GM13977 (cell line): ENCODE data around the gene HGF.

Source experiments
- DNase-seq: peaks from one replicate; pipeline ENCODE4 v3.0.0; 2012; ENCODE audit warnings: low spot score
- CTCF ChIP-seq: IDR thresholded peaks from 2 replicates; pipeline ENCODE4 v1.5.1; 2012; ENCODE audit warnings: mild to moderate bottlenecking, control low read depth; ENCODE audit not compliant: insufficient read depth; ENCODE audit errors: extremely low read depth, missing control alignments
- in situ Hi-C: fragments of 300-500 bp; cut with MboI; formaldehyde crosslinking; loops from one replicate; pipeline ENCODE4 v1.12.0; 2022; ENCODE audit warnings: low sequenced_read_pairs, low pct_unique_long_range_greater_than_20kb, mixed read lengths, inconsistent platforms; ENCODE audit not compliant: unreplicated experiment

Gene HGF

DNA sequence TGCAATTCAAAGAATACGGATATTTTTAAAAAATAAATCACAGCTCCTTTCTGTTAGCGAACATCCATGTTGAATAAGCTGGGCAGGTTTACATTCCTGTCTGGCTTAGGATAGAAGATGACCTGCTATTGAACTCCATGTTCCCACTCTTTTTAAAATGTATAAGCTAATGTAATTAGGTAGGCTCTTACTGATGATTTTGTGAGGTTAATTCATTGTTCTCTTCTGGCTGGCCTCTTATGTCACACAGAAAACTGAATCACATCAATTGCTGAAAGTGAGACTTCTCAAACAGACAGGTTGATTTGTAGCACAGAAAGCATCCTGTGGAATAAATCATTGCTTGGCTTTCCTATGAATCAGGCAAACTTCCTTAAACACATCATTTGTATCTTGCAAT is 24.2 kb downstream of the HGF start:
- in situ Hi-C loops, result no loop called here
- no peak for DNase-seq
- no peak for TF ChIP-seq CTCF

GRCh38 chr7:81744389-81744788 is 25.5 kb downstream of the HGF start:
- no peak for DNase-seq
- TF ChIP-seq CTCF, result no peak
- in situ Hi-C loops, result no loop called here

GRCh38 chr7:81743665-81744064 is 26.2 kb downstream of the HGF start:
- no peak for DNase-seq
- in situ Hi-C loops, result no loop called here
- no peak for TF ChIP-seq CTCF

- in situ Hi-C loops, result no loop called here
- no peak for TF ChIP-seq CTCF
- no peak for DNase-seq
Observed at GRCh38 chr7:81743201-81743600, 26.6 kb downstream of the HGF start.

DNA sequence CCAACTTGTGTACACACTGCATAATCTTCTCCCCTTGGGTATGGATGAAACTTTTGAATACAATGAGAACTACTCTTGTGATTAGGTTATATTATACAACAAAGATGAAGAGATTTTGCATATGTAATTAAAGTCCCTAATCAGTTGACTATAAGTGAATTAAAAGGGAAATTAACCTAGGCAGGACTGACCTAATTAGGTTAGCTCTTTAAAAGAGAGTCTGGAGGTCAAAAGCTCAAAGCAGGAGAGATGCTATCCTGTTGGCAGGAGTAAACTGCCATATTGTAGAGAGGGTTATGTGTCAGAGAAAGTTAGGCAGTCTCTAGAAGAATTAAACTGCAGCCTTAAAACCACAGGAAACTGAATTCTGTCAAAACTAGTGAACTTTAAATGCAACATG is 29.4 kb downstream of the HGF start:
- DNase-seq, result no peak
- TF ChIP-seq CTCF, result no peak
- in situ Hi-C loops, result no loop called here

- no peak for DNase-seq
- no peak for TF ChIP-seq CTCF
- in situ Hi-C loops, result no loop called here
Observed at GRCh38 chr7:81736091-81736490, 33.8 kb downstream of the HGF start.

GRCh38 chr7:81725812-81726127 is 44.1 kb downstream of the HGF start:
- in situ Hi-C loops, result no loop called here

More at GRCh38 chr7:81725812-81726127, 44.1 kb downstream of the HGF start:
- no peak for TF ChIP-seq CTCF
- no peak for DNase-seq
